ENCODE data around the gene SLC1A7. TPM values are rescaled to one million over a fixed set of nuclear protein-coding genes. Genes with fewer than 3 reads are reported as not detected.

The SLC1A7 gene
- total RNA-seq, 1 donor from 2014 or later: not detected

DNA sequence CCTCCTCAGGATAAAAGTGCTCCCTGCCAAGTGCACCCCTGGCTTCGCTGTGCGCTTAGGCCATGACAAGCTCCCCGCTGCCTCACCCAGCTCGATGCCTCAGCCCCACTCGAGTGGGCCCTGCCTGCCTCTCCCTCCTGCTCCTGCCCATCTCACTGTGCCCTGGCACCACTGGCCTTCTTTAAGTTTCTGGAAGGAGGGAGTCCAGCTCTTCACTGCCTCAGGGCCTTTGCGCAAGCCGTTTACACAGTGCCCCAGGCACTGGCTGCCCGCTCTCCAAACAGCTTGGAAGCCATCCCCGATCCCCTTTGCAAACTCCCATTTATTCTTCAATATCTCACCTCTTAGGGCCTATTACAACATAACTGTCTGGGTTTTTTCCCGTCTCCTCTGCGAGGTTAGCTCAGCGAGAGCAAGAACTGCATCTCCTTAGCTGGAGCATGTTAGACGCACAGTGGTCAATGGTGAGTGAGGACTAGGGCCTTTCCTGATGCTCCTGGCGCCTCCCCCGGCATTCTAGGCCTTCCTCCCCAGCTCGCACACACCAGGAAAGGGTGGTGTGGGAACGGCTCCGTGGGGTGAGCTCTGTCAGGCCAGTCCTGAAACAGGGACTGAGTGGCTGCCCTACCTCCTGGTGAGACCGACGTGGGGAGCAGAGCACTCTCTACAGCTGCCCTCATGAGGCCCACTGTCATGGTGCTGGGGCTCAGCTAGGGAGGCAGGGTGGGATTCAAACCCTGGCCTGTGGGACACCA, 48.5 kb downstream of the SLC1A7 start:
- H3K36me3 Mint-ChIP-seq: no peaks in the 10 kb centered on the region
- H3K27ac Mint-ChIP-seq: peak overlapping the region; percentile 29
- H3K4me3 Mint-ChIP-seq: no peak overlapping the region
- no peak for DNase-seq (ENCODE audit: extremely low spot score, unreplicated experiment)
- TF ChIP-seq, protein P1, sequence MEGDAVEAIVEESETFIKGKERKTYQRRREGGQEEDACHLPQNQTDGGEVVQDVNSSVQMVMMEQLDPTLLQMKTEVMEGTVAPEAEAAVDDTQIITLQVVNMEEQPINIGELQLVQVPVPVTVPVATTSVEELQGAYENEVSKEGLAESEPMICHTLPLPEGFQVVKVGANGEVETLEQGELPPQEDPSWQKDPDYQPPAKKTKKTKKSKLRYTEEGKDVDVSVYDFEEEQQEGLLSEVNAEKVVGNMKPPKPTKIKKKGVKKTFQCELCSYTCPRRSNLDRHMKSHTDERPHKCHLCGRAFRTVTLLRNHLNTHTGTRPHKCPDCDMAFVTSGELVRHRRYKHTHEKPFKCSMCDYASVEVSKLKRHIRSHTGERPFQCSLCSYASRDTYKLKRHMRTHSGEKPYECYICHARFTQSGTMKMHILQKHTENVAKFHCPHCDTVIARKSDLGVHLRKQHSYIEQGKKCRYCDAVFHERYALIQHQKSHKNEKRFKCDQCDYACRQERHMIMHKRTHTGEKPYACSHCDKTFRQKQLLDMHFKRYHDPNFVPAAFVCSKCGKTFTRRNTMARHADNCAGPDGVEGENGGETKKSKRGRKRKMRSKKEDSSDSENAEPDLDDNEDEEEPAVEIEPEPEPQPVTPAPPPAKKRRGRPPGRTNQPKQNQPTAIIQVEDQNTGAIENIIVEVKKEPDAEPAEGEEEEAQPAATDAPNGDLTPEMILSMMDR (conservative IDR thresholded peaks at IDR 0.05): no peak
- no peaks in the 10 kb centered on the region for H3K27me3 Mint-ChIP-seq
- no peaks in the 10 kb centered on the region for H3K9me3 Mint-ChIP-seq
- H3K4me1 Mint-ChIP-seq (ENCODE audit: unreplicated experiment): no peaks in the 10 kb centered on the region

DNA sequence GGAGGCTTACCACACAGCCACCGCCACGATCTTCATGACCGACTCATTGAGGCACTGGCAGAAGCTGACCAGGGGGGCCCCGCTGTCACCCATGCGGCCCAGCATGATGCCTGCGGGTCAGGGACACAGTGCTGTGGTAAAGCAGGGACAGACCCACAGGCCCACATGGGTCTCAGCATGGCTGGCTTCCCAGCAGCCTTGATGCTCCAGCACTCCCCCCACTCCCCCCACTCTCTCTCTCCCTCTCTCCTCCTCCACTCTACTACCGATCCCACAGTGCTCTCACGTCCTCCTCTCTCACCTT, 49.0 kb downstream of the SLC1A7 start:
- H3K4me1 Mint-ChIP-seq (ENCODE audit: unreplicated experiment): no peaks in the 10 kb centered on the region
- no peaks in the 10 kb centered on the region for H3K36me3 Mint-ChIP-seq
- no peak overlapping the region for H3K4me3 Mint-ChIP-seq
- TF ChIP-seq, protein P1 (conservative IDR thresholded peaks at IDR 0.05): no peak
- no peak for DNase-seq (ENCODE audit: extremely low spot score, unreplicated experiment)
- no peaks in the 10 kb centered on the region for H3K9me3 Mint-ChIP-seq
- H3K27me3 Mint-ChIP-seq: no peaks in the 10 kb centered on the region
- H3K27ac Mint-ChIP-seq: no peak overlapping the region

DNA sequence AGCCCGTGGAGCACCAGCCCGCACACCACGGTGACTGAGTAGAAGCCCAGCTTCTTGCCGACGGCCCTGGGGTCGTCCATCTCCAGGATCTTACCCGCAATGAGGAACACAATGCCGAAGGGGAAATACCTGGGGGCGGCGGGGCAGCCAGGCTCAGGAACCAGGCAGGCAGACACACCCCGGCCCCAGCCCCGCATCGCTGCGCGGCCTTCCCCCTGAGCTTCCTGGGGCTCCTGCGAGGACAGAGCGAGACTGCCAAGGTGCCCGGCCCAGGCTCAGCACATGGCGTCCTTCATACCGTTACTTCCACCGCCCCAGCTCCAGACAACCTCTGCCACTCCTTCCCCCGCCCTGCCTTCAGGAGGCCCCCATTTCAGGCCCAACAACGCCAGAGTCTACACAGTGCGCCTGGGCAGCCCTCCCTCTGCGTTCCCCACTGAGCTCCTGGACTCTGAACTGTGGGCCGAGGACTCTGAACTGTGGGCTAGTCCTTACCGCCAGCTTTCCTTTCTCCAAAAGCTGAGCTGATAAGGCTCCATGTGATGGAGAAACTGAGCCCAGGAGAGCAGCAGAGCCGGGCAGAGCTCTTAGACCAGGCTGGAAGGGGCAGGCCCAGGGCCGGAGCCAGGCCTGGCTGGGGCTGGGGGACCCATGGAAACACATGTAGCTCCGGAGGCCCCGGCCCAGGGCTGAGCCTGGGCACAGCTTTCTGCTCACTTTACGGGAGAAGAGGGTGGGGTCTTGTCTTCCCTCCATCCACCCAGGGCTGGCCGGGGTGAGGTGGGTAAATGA, 49.6 kb downstream of the SLC1A7 start:
- H3K27ac Mint-ChIP-seq: no peak overlapping the region
- H3K9me3 Mint-ChIP-seq: no peaks in the 10 kb centered on the region
- H3K4me3 Mint-ChIP-seq: no peak overlapping the region
- no peaks in the 10 kb centered on the region for H3K27me3 Mint-ChIP-seq
- no peak for DNase-seq (ENCODE audit: extremely low spot score, unreplicated experiment)
- no peaks in the 10 kb centered on the region for H3K4me1 Mint-ChIP-seq (ENCODE audit: unreplicated experiment)
- no peaks in the 10 kb centered on the region for H3K36me3 Mint-ChIP-seq
- TF ChIP-seq, protein P1 (conservative IDR thresholded peaks at IDR 0.05): no peak

DNA sequence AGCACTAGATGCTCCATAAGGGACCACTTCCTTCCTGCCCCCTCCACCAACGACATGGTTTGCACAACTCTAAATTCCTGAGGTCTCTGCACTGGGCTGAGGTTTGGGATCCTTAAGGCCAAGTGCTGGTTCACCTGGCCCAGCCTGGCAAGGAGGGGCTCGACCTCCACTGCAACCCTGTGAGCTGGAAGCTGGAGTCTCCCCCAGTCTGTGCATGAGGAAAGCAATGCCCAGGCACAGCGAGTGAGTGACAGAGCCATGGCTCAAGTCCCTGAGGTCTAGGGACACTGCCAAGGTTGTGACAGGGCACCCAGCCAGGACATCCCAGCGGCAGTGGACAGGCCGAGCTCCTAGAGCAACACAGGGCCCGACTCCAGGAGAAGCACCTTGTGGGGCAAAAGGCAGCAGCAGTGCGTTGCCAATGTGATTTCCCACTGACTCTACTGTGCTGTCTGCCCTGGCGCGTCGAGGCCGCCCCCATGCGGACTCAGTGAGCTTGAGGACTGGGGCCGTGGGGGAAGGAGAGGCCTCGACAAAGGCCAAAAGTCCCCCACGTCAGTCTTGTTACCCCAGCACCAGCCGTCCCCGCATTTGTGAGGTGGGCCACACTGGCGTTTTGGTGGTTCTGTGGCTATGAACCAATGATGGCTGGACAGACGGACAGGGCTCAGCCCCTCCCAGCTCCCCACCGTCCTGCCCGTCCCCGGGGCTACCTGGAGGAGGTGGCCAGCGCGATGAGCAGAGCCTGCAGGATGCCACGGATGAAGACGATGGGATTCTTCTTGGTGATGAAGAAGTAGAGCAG, 50.4 kb downstream of the SLC1A7 start:
- H3K27ac Mint-ChIP-seq: no peak overlapping the region
- H3K9me3 Mint-ChIP-seq: no peaks in the 10 kb centered on the region
- H3K4me1 Mint-ChIP-seq (ENCODE audit: unreplicated experiment): no peaks in the 10 kb centered on the region
- no peak for DNase-seq (ENCODE audit: extremely low spot score, unreplicated experiment)
- no peak overlapping the region for H3K4me3 Mint-ChIP-seq
- H3K36me3 Mint-ChIP-seq: no peaks in the 10 kb centered on the region
- TF ChIP-seq, protein P1 (conservative IDR thresholded peaks at IDR 0.05): no peak
- no peaks in the 10 kb centered on the region for H3K27me3 Mint-ChIP-seq

DNA sequence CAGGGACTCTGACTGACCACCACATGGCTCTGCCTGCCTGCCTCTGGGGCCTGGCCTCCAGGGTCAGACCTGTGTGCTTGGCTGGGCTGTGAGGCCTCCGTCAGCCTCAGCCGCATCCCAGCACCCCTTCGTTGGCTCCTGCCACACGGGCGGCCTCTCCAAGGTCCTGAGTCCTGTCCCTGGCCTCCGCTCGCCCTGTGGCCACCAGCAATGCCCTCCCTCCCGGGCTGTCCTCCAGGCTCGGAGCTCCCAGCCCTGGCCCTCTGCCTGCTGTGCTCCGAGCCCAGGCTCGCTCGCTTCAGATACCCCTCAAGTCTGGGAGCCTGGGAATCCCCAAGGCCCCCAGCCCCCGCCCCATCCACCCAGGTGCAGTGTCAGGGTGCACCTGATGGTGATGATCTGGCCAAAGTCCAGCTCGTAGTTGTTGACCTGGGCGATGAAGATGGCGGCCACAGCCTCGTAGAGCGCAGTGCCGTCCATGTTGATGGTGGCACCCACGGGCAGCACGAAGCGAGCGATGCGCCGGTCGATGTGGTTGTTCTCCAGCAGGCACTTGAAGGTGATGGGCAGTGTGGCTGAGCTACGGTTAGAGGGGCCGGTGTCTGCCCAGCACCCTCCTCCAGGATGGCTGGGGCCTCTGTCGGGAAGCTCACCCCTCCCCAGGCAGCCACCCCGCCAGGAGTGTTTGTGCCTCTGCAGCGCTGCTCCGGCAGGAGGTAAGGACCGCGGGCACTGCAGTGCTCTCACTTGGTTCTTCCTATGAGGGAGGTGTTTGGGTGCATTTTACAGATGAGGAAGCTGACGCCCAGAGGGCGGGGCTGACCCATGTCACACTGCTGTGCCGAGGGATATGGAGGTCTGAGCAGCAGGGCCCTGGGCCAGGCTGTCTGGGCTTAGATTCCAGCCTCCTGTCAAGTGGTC, 52.0 kb downstream of the SLC1A7 start:
- TF ChIP-seq, protein P1 (conservative IDR thresholded peaks at IDR 0.05): no peak

More for the DNA sequence above, 52.0 kb downstream of the SLC1A7 start:
- H3K4me3 Mint-ChIP-seq: no peak overlapping the region
- H3K36me3 Mint-ChIP-seq: no peaks in the 10 kb centered on the region
- no peaks in the 10 kb centered on the region for H3K27me3 Mint-ChIP-seq
- no peak for DNase-seq (ENCODE audit: extremely low spot score, unreplicated experiment)
- no peak overlapping the region for H3K27ac Mint-ChIP-seq
- H3K4me1 Mint-ChIP-seq (ENCODE audit: unreplicated experiment): no peaks in the 10 kb centered on the region
- H3K9me3 Mint-ChIP-seq: no peaks in the 10 kb centered on the region
